ENCODE results near the gene ASIC2. TPM values are rescaled to one million over a fixed set of nuclear protein-coding genes. Genes with fewer than 3 reads are reported as not detected.

The ASIC2 gene
- total RNA-seq, 1 donor from 2014 or later = not detected

GRCh38 chr17:33263396-33263795 lies 29.7 kb downstream of the ASIC2 start:
- peaks cover 2% of the 10 kb centered on the region for H3K27me3 Mint-ChIP-seq
- ChIA-PET POLR2A (no interaction called here), CTCF (no interaction called here)
- intact Hi-C loops (cut with micrococcal nuclease) = no loop called here
- ATAC-seq (ENCODE audit: low read depth) (no peak), DNase-seq (no peak)
- TF ChIP-seq CTCF (IDR thresholded peaks at IDR 0.05) = no peak
- no peaks in the 10 kb centered on the region for H3K36me3 Mint-ChIP-seq (ENCODE audit: low read depth)
- no peak overlapping the region for H3K27ac Mint-ChIP-seq
- H3K4me3 Mint-ChIP-seq = no peak overlapping the region
- no peaks in the 10 kb centered on the region for H3K4me1 Mint-ChIP-seq
- H3K9me3 Mint-ChIP-seq = no peaks in the 10 kb centered on the region

DNA sequence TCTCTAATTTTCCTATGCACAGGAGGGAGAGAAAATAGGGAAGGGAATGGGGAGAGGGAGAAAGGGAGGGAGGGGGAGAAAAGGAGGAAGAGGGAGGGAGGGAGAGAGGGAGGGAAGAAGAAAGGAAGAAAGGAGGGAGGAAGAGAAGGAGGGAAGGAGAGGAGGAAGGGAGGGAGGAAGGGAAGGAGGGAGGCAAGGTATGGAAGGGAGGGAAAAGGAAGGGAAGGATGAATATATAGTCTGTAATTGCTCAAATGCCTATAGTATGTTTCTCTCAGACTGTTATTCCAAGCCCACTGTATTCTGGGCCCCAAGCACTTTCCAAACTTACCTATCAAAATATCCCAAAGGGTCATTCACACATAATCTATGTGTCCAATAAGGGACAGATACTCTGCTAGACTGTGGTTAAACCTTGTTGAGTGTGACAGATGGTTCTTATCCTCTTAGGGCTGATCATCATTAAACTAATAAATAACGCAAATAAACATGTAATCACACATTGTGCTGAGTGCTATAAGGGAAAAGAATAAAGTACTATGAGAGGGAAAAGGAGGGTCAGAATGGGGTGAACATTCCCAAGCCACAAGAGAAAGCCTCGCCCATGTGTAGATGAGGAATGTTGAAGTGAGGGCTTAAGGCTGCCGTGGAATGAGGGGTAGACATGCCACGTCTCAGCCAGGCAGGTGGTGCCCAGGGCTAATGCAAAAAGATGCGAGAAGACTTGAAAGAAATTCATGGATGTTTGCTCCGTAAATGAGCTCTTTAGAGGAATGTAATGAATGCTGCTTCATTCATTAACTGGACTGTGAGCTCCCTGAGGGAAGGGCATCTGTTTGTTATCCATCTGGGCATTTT lies 30.6 kb downstream of the ASIC2 start:
- ChIA-PET CTCF (no interaction called here), POLR2A (no interaction called here)
- Mint-ChIP-seq H3K9me3 (no peaks in the 10 kb centered on the region), H3K27me3 (peaks cover 2% of the 10 kb centered on the region), H3K27ac (no peak overlapping the region), H3K4me3 (no peak overlapping the region), H3K4me1 (no peaks in the 10 kb centered on the region), H3K36me3 (ENCODE audit: low read depth) (no peaks in the 10 kb centered on the region)
- DNase-seq (no peak), ATAC-seq (ENCODE audit: low read depth) (no peak)
- TF ChIP-seq CTCF (IDR thresholded peaks at IDR 0.05) = no peak
- intact Hi-C loops (cut with micrococcal nuclease) = no loop called here

DNA sequence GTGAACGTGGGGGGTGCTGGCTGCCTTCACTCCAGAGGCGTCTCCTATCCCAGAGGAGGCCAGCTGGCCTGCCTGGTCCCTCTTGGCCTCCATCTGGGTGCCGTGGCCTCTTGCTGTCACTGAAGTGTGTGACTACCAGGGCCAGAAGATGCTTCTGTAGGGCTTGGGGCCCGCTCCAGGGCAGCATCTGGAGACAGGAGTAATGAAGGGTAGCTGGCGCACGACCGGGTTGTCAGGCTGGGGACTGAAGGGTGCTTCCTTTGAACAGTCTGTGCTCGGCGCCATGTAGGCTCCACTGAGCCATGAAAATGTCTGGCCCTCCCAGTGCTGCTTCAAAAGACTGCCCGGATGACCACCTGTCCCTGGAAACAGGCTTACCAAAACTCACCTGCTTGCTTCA lies 31.3 kb downstream of the ASIC2 start:
- no peak overlapping the region for H3K4me3 Mint-ChIP-seq
- POLR2A ChIA-PET = no interaction called here
- H3K36me3 Mint-ChIP-seq (ENCODE audit: low read depth) = no peaks in the 10 kb centered on the region
- DNase-seq (no peak), ATAC-seq (ENCODE audit: low read depth) (no peak)
- intact Hi-C loops (cut with micrococcal nuclease) = no loop called here
- no peak overlapping the region for H3K27ac Mint-ChIP-seq
- no peak for TF ChIP-seq CTCF (IDR thresholded peaks at IDR 0.05)
- CTCF ChIA-PET = no interaction called here
- H3K9me3 Mint-ChIP-seq = no peaks in the 10 kb centered on the region
- H3K4me1 Mint-ChIP-seq = no peaks in the 10 kb centered on the region
- peaks cover 2% of the 10 kb centered on the region for H3K27me3 Mint-ChIP-seq

DNA sequence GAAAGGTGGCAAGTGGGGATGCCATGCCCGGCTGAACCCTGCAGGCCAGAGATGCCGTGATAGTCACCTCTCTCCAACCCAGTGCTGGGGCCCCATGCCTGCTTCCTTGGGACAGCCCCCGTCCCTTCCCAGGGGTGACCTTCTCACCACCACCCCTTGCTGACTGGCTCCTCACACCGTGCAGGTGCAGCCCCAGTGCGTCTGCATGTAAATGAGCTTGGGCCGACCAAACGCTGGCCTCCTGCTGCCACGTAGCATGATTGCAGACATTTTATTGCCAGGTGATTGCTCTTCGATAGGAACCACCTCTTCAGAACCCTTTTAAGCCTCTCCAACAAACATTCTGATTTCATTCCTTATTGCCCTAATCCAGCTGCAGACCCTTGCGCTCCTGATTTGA lies 32.5 kb downstream of the ASIC2 start:
- intact Hi-C loops (cut with micrococcal nuclease) = no loop called here
- Mint-ChIP-seq H3K4me3 (no peak overlapping the region), H3K36me3 (ENCODE audit: low read depth) (no peaks in the 10 kb centered on the region), H3K9me3 (no peaks in the 10 kb centered on the region), H3K27ac (no peak overlapping the region), H3K4me1 (no peaks in the 10 kb centered on the region), H3K27me3 (no peaks in the 10 kb centered on the region)
- ChIA-PET CTCF (no interaction called here), POLR2A (no interaction called here)
- TF ChIP-seq CTCF (IDR thresholded peaks at IDR 0.05) = no peak
- DNase-seq (no peak), ATAC-seq (ENCODE audit: low read depth) (no peak)

- CTCF ChIA-PET = no interaction called here
- no peak overlapping the region for H3K4me3 Mint-ChIP-seq
- DNase-seq = no peak
- H3K27me3 Mint-ChIP-seq = no peaks in the 10 kb centered on the region
- ATAC-seq (ENCODE audit: low read depth) = no peak
- no peak for TF ChIP-seq CTCF (IDR thresholded peaks at IDR 0.05)
- no peaks in the 10 kb centered on the region for H3K36me3 Mint-ChIP-seq (ENCODE audit: low read depth)
- no peak overlapping the region for H3K27ac Mint-ChIP-seq
- intact Hi-C loops (cut with micrococcal nuclease) = no loop called here
- no peaks in the 10 kb centered on the region for H3K9me3 Mint-ChIP-seq
- POLR2A ChIA-PET = no interaction called here
- no peaks in the 10 kb centered on the region for H3K4me1 Mint-ChIP-seq
Measured at GRCh38 chr17:33258296-33258695, 34.8 kb downstream of the ASIC2 start.
